BJ (cell line): ENCODE results near the gene JAKMIP1. TPM values are rescaled to one million over a fixed set of nuclear protein-coding genes. Genes with fewer than 3 reads are reported as not detected.

ENCODE experiments used
- CTCF ChIA-PET: fragments of 350-600 bp; formaldehyde crosslinking; extraction: SDS; loops from one replicate; lab custom pipeline; 2021; ENCODE audit warnings: antibody characterized with exemption, inconsistent platforms; lab: Yijun Ruan, JAX
- POLR2A ChIA-PET: fragments of 300-600 bp; sonication (Branson Sonifier 250); formaldehyde crosslinking; extraction: SDS; loops from one replicate; lab custom pipeline; 2021; ENCODE audit warnings: antibody characterized with exemption; lab: Charles Lee
- DNase-seq: peaks from one replicate; pipeline ENCODE4 v3.0.0-alpha.2; 2011; ENCODE audit warnings: low read depth
- H3K27me3 ChIP-seq: 2 replicates; pipeline ENCODE4 v1.6.0; 2011; ENCODE audit warnings: low read length; ENCODE audit not compliant: control insufficient read depth, insufficient read depth
- H3K36me3 ChIP-seq: 2 replicates; pipeline ENCODE4 v1.5.1; 2011; ENCODE audit warnings: low read length; ENCODE audit not compliant: control insufficient read depth, insufficient read depth
- H3K4me3 ChIP-seq: 2 replicates; pipeline ENCODE4 v1.5.1; 2011; ENCODE audit warnings: low read depth, mild to moderate bottlenecking, control low read depth, low read length
- CTCF ChIP-seq: IDR thresholded peaks from 2 replicates; pipeline ENCODE4 v1.5.1; 2011; ENCODE audit warnings: low read depth, mild to moderate bottlenecking, control low read depth, inconsistent platforms, low read length, moderate library complexity; ENCODE audit not compliant: insufficient read depth
- polyA plus RNA-seq: library from polyadenylated mRNA; depleted of rRNA; stranded (reverse); fragments of >200 nt; gene quantifications from 2 replicates; pipeline ENCODE4 v1.2.3, GENCODE V29; 2011

The JAKMIP1 gene
- polyA plus RNA-seq, 1 experiment: not detected

DNA sequence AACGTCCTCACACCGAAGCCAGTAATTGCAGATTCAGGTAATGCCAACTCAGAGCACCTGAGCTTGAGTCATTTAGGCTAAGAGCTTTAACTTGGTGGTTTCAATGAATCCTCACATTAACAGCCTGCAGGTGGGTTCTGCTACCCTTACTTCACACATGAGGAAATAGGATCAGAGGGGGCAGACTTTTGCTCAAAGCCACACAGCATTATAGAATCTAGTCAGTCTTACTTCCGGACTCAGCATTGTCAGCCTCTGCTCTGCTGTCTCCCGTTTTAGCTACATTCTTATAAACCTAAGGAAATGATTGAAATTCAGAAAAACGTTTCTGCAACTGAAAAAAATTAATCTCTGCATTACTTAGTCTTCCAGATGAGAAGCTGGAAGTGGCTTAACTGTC lies 188.1 kb downstream of the JAKMIP1 start:
- CTCF ChIA-PET: interaction anchor here (1.2 kb wide), 1 partner anchor 14 kb away, joined by 4 read pairs; no protein-coding TSS in a partner anchor
- Histone ChIP-seq H3K4me3 (no peak overlapping the region), H3K36me3 (no peaks in the 10 kb centered on the region), H3K27me3 (no peaks in the 10 kb centered on the region; the same call in 1 of the 2 replicates)
- POLR2A ChIA-PET: no interaction called here
- no peak for TF ChIP-seq CTCF
- no peak for DNase-seq

GRCh38 chr4:6011686-6012085 lies 188.7 kb downstream of the JAKMIP1 start:
- Histone ChIP-seq H3K4me3 (no peak overlapping the region), H3K36me3 (no peaks in the 10 kb centered on the region), H3K27me3 (no peaks in the 10 kb centered on the region; the same call in 1 of the 2 replicates)
- CTCF ChIA-PET: interaction anchor here (1.2 to 1.4 kb wide), 2 partner anchors 13 to 14 kb away, joined by 4 to 7 read pairs; no protein-coding TSS in a partner anchor
- no peak for TF ChIP-seq CTCF
- DNase-seq: no peak
- POLR2A ChIA-PET: no interaction called here

- CTCF ChIA-PET: interaction anchor here (1.4 kb wide), 2 partner anchors 8 to 13 kb away, joined by 6 to 7 read pairs; partner anchors contain the start of gene C4orf50
- no peak for TF ChIP-seq CTCF
- DNase-seq: no peak
- no peak overlapping the region for H3K4me3 ChIP-seq
- POLR2A ChIA-PET: no interaction called here
- H3K36me3 ChIP-seq: no peaks in the 10 kb centered on the region
- H3K27me3 ChIP-seq: no peaks in the 10 kb centered on the region; the same call in 1 of the 2 replicates
These were observed 189.1 kb downstream of the JAKMIP1 start for GRCh38 chr4:6011271-6011671.

GRCh38 chr4:6010789-6011188 lies 189.6 kb downstream of the JAKMIP1 start:
- Histone ChIP-seq H3K27me3 (no peaks in the 10 kb centered on the region; the same call in 1 of the 2 replicates), H3K36me3 (no peaks in the 10 kb centered on the region), H3K4me3 (no peak overlapping the region)
- POLR2A ChIA-PET: no interaction called here
- no peak for TF ChIP-seq CTCF
- CTCF ChIA-PET: interaction anchor here (1.4 kb wide), 2 partner anchors 9 to 12 kb away, joined by 6 to 7 read pairs; partner anchors contain the start of gene C4orf50
- no peak for DNase-seq

DNA sequence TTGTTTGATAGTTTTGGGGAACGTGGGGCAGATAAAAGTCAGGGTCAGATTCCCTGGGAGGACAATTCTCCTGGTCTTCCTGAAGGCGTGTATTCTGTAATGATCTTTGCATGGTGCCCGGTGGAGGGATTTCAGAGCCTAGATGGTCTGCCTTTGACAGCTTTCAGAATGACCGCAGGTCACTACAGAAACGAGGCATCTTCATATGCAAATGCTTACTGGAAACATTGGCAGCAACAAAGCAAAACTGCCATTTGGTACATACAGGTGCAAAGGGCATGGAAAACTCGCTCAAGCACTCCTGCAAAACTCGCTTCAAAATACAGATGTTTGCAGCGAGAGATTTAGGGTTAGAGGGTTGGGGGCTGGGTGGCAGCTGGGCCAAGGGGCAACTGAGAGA lies 190.9 kb downstream of the JAKMIP1 start:
- DNase-seq: no peak
- Histone ChIP-seq H3K4me3 (no peak overlapping the region), H3K36me3 (no peaks in the 10 kb centered on the region), H3K27me3 (no peaks in the 10 kb centered on the region; the same call in 1 of the 2 replicates)
- CTCF ChIA-PET: interaction anchor here (0.7 to 2.8 kb wide), 3 partner anchors 9 to 11 kb away, joined by 3 to 12 read pairs (median 3); partner anchors contain the start of gene C4orf50
- POLR2A ChIA-PET: no interaction called here
- no peak for TF ChIP-seq CTCF
